ENCODE results near the gene PRDM2.
"Not testable (repeated sequence)": the region's sequence is repeated elsewhere in the genome, so short reads cannot be mapped to it uniquely, and the experiment has no call there.

Gene PRDM2

GRCh38 chr1:13701271-13701640, 1.3 kb downstream of the PRDM2 start:
- DNase-seq = no peak

GRCh38 chr1:13702425-13703127, 2.6 kb downstream of the PRDM2 start:
- peak; percentile 44 to 57 for DNase-seq

GRCh38 chr1:13703128-13703513, 3.1 kb downstream of the PRDM2 start:
- no peak for DNase-seq

- DNase-seq = no peak
Measured at GRCh38 chr1:13703558-13704490, 3.8 kb downstream of the PRDM2 start.

- DNase-seq = no peak
Measured at GRCh38 chr1:13706046-13706445, 6.1 kb downstream of the PRDM2 start.

- DNase-seq = no peak
Measured at GRCh38 chr1:13707164-13707563, 7.2 kb downstream of the PRDM2 start.

- DNase-seq = no peak
Measured at GRCh38 chr1:13708380-13708982, 8.5 kb downstream of the PRDM2 start.

- no peak for DNase-seq
Measured at GRCh38 chr1:13710086-13710485, 10.1 kb downstream of the PRDM2 start.

- DNase-seq = no peak
Measured at GRCh38 chr1:13714851-13715250, 14.9 kb downstream of the PRDM2 start.

- not testable (repeated sequence) for DNase-seq
Measured at GRCh38 chr1:13715616-13716287, 15.8 kb downstream of the PRDM2 start.

GRCh38 chr1:13722808-13723360, 22.9 kb downstream of the PRDM2 start:
- no peak for DNase-seq

- DNase-seq = no peak
Measured at GRCh38 chr1:13723810-13724209, 23.8 kb downstream of the PRDM2 start.

GRCh38 chr1:13725714-13726175, 25.8 kb downstream of the PRDM2 start:
- DNase-seq = peak; percentile 58 to 60

- DNase-seq = no peak
Measured at GRCh38 chr1:13728091-13728715, 28.2 kb downstream of the PRDM2 start.

GRCh38 chr1:13730291-13730690, 30.3 kb downstream of the PRDM2 start:
- DNase-seq = no peak

- DNase-seq = peak; percentile 66 to 73
Measured at GRCh38 chr1:13730751-13731482, 30.9 kb downstream of the PRDM2 start.

- DNase-seq = no peak
Measured at GRCh38 chr1:13731897-13732296, 31.9 kb downstream of the PRDM2 start.

GRCh38 chr1:13732971-13733667, 33.1 kb downstream of the PRDM2 start:
- DNase-seq = no peak

- DNase-seq = no peak
Measured at GRCh38 chr1:13733711-13734110, 33.7 kb downstream of the PRDM2 start.

- DNase-seq = no peak
Measured at GRCh38 chr1:13735168-13735930, 35.4 kb downstream of the PRDM2 start.

Data from activated CD4-positive, alpha-beta T cell treated with anti-CD3 and anti-CD28 coated beads, Interleukin-2, amount 50 U/mL, for 4 hours (primary cell).